Measurements from ENCODE around the gene SPTB.

The SPTB gene

DNA sequence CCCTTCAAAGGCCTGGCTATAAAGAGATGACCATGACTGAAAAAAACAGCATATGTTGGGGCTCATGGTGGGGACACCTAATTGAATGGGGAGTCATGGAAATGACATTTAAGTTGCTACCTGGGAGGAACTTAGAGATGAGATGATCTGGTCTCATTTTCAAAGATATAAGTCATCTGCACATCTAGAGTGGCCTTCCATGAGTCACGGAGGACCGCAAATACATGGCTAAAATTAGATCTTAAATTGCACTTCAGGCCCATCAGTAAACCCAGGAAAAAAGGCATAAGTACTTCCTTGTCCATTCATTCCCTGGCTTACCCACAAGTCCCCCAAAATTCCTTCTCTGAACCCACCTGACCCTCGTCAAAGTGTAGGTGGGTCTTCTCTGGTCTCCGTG, 53.4 kb downstream of the SPTB start:
- Histone ChIP-seq H3K4me2 (no peak overlapping the region), H3K4me3 (no peak overlapping the region), H3K36me3 (no peaks in the 10 kb centered on the region), H3K4me1 (peaks cover 30% of the 10 kb centered on the region), H3K9ac (no peak overlapping the region), H3K27ac (no peak overlapping the region), H4K20me1 (no peaks in the 10 kb centered on the region), H3K9me3 (no peaks in the 10 kb centered on the region), H3K27me3 (no peaks in the 10 kb centered on the region)
- TF ChIP-seq Cebpa-rat (IDR thresholded peaks at IDR 0.05) = no peak

DNA sequence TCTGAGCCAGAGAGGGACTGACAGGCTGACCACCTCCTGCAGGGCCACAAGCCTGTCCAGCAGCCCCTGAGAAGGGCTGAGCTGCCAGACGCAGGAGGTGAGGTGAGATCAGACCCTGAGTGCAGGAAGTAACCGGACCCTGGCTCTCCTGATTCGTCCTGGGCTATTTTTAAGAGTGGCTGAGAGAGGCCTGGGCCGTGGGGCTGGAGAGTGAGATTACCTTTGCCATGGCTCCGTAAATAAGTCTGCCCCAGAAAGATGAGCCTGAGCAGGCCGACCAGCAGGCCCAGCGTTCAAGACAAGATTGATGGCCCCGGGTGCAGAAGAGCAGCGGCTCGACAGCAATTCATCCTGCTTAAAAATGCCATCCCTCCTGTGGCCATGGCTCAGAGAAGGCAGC, 54.2 kb downstream of the SPTB start:
- Histone ChIP-seq H3K27ac (no peak overlapping the region), H3K4me3 (no peak overlapping the region), H3K4me2 (no peak overlapping the region), H3K4me1 (peaks cover 33% of the 10 kb centered on the region), H4K20me1 (no peaks in the 10 kb centered on the region), H3K9me3 (no peaks in the 10 kb centered on the region), H3K27me3 (no peaks in the 10 kb centered on the region), H3K9ac (no peak overlapping the region), H3K36me3 (no peaks in the 10 kb centered on the region)
- TF ChIP-seq Cebpa-rat (IDR thresholded peaks at IDR 0.05) = no peak

DNA sequence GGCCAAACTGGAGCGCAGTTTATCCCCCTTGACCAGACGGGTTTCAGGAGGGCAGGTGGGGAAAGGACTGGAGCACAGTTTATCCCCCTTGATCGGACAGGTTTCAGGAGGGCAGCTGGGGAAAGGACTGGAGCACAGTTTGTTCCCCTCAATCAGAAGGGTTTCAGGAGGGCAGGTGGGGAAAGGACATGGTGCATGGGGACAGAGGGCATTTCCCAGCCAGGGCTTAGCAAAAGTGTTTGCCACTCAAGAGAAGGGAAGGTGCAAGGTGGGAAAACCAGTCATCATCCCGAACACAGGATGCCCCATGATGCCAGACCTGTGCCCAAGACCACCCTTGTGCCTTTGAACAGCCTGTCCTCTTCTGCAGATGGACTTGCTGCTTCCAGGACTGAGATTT, 54.7 kb downstream of the SPTB start:
- H3K9me3 ChIP-seq = no peaks in the 10 kb centered on the region

DNA sequence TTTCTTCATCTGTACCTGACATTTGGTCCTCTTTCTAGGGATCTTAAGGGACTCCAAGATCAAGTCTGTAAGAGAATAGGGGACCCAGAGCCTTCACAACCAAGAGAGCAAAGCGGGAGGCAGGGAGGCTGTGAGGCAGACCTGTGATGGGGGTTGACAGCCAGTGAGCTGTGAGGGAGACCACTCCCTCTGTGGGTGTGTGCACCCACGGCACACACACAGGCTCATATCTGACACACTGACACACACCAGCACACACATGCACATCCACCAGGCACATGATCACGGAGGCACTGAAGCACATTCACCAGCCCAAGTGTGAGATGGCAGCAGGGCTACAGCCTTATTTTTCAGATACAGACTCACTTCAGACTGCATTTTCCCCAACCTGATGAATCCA, 55.2 kb downstream of the SPTB start:
- Histone ChIP-seq H3K4me3 (no peak overlapping the region), H3K27me3 (no peaks in the 10 kb centered on the region), H3K4me2 (no peak overlapping the region), H3K36me3 (no peaks in the 10 kb centered on the region), H3K9ac (no peak overlapping the region), H4K20me1 (no peaks in the 10 kb centered on the region), H3K4me1 (peaks cover 41% of the 10 kb centered on the region), H3K27ac (no peak overlapping the region), H3K9me3 (no peaks in the 10 kb centered on the region)
- TF ChIP-seq Cebpa-rat (IDR thresholded peaks at IDR 0.05) = no peak

More for the DNA sequence above, 54.7 kb downstream of the SPTB start:
- Histone ChIP-seq H3K4me3 (no peak overlapping the region), H3K36me3 (no peaks in the 10 kb centered on the region), H3K9ac (no peak overlapping the region), H3K4me1 (peaks cover 38% of the 10 kb centered on the region), H4K20me1 (no peaks in the 10 kb centered on the region), H3K4me2 (no peak overlapping the region), H3K27ac (no peak overlapping the region), H3K27me3 (no peaks in the 10 kb centered on the region)
- TF ChIP-seq Cebpa-rat (IDR thresholded peaks at IDR 0.05) = no peak

DNA sequence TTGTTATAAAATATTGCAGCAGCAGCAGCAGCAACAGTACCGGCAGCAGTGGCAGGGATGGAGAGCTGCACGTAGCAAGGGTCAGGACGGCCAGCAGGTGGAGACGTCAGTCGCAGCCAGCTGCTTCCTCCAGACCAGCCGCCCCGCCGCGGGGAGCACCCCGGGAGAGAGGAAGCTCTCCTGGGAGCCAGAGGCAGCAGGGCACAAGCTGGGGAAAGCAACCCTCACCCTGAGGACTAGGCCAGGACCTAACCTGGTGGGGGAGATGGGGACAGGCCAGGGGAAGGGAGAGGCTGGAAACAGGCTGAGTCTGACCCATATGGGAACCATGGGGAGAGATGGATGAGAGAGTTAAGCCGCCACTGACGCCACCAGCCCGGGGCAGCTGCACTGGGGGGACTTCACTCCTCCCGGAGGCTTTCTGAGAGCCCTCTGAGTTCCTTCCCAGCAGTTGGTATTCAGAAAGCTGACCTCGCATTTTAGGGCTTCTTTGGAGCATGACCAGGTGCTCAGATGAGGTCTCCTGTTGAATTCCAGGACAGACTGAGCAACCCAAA, 56.3 kb downstream of the SPTB start:
- Histone ChIP-seq H3K9ac (peak overlapping the region; percentile 16; the same call in 1 of the 2 replicates), H3K27me3 (no peaks in the 10 kb centered on the region), H3K4me1 (peaks cover 42% of the 10 kb centered on the region), H3K4me3 (no peak overlapping the region), H3K4me2 (peak overlapping the region; percentile 72), H3K36me3 (no peaks in the 10 kb centered on the region), H3K9me3 (no peaks in the 10 kb centered on the region), H4K20me1 (no peaks in the 10 kb centered on the region), H3K27ac (no peak overlapping the region)
- no peak for TF ChIP-seq Cebpa-rat (IDR thresholded peaks at IDR 0.05)

DNA sequence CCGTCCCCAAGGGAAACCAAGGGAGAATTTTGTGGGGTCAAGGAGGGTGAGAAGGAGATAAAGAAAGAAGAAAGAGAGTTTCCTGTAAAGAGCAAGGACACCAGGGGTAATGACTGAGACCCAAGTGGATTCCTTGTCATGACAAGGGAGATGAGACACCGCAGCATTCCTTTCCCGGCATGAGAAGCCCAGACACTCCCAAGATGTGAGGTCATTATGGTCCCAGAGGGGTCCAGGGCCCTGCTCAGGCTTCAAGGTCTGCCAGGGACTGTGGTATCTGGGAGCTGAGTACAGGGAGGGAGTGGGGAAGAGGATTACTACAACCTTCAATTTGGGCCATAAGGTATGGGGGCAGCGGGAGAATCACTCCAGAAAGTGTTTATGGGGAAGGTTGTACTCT, 58.1 kb downstream of the SPTB start:
- no peak overlapping the region for H3K9ac ChIP-seq
- no peaks in the 10 kb centered on the region for H3K27me3 ChIP-seq
- H3K4me3 ChIP-seq = no peak overlapping the region
- H3K27ac ChIP-seq = no peak overlapping the region
- H4K20me1 ChIP-seq = no peaks in the 10 kb centered on the region
- peaks cover 56% of the 10 kb centered on the region for H3K4me1 ChIP-seq
- TF ChIP-seq Cebpa-rat (IDR thresholded peaks at IDR 0.05) = no peak
- H3K4me2 ChIP-seq = no peak overlapping the region; the same call in 1 of the 2 replicates
- H3K36me3 ChIP-seq = no peaks in the 10 kb centered on the region
- H3K9me3 ChIP-seq = no peaks in the 10 kb centered on the region

DNA sequence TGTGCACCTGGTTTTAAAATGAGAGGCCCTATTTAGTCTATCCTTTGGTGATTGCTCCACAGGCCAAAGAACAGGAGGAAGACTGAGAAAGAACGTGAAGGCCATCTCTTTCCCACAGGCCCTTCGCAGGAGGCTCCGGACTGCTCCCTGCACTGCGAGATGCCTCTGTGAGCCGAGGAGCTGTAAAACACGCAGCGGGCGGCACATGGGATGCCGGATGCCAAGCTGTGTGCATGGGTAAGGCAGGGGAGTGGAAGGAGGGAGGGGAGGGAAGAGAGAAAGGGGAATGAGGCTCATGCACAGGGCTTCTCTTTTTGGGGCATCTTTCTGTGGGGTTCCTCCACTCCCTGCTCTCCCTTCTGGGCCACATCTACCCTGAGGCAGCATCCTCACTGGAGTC, 61.6 kb downstream of the SPTB start:
- peaks cover 50% of the 10 kb centered on the region for H3K4me1 ChIP-seq
- H4K20me1 ChIP-seq = no peaks in the 10 kb centered on the region
- H3K27ac ChIP-seq = no peak overlapping the region
- H3K27me3 ChIP-seq = no peaks in the 10 kb centered on the region
- peak overlapping the region; percentile 37; the same call in 1 of the 2 replicates for H3K4me2 ChIP-seq
- no peak overlapping the region for H3K9ac ChIP-seq
- no peaks in the 10 kb centered on the region for H3K36me3 ChIP-seq
- no peak for TF ChIP-seq Cebpa-rat (IDR thresholded peaks at IDR 0.05)
- H3K4me3 ChIP-seq = no peak overlapping the region
- H3K9me3 ChIP-seq = no peaks in the 10 kb centered on the region

DNA sequence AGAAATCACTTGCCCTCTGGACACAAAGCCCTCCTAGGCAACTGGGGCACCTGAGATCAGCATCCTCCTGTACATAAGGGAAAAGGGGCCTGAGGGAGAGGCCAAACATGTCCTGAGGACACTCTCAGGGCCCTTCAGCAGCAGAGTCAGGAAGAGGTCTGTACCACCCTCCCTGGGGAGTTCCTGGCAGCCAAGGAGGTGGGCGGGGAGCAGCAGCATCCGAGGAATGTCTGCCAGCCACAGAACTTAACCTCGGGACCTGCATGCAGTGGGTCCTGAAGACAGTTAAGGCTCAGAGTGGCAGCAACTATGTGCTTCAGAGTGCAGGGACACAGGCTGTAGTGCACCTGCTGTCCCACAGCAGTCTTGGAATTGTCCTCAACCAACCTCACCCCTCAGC, 62.1 kb downstream of the SPTB start:
- no peak overlapping the region for H3K27ac ChIP-seq
- no peak overlapping the region for H3K4me3 ChIP-seq
- H3K9ac ChIP-seq = no peak overlapping the region
- H3K4me1 ChIP-seq = peaks cover 50% of the 10 kb centered on the region
- H3K36me3 ChIP-seq = no peaks in the 10 kb centered on the region
- no peaks in the 10 kb centered on the region for H4K20me1 ChIP-seq
- H3K27me3 ChIP-seq = no peaks in the 10 kb centered on the region
- TF ChIP-seq Cebpa-rat (IDR thresholded peaks at IDR 0.05) = no peak
- no peaks in the 10 kb centered on the region for H3K9me3 ChIP-seq
- H3K4me2 ChIP-seq = peak overlapping the region; percentile 37

DNA sequence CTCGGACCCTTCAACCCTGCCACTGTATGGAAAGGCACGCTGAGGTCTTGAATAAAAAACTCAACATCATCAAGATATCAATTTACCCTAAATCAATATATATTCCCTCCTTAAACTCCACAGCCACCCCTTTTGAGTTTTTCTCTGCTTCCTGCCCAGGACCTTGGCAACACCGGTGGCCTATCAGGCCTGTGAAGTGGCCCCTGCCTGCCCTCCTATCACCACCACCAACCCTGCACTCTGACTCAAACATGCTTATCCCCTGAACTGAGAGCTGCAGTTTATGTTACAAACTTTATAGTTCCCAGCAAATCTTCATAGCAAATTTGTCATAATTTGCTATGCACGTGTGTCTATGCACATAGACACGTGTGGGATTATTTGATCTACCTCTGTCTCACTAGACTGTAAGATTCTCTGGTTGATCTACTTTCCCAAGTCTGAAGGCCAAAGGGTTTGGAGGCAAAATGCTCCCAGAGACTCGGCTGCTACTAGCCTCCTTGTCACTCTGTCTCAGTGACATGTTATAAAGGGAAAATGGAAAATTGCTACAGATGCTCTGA, 63.4 kb downstream of the SPTB start:
- Histone ChIP-seq H3K4me3 (no peak overlapping the region), H3K4me2 (no peak overlapping the region), H3K4me1 (peaks cover 43% of the 10 kb centered on the region), H3K27me3 (no peaks in the 10 kb centered on the region), H4K20me1 (no peaks in the 10 kb centered on the region), H3K36me3 (no peaks in the 10 kb centered on the region), H3K27ac (no peak overlapping the region), H3K9me3 (no peaks in the 10 kb centered on the region), H3K9ac (no peak overlapping the region)
- TF ChIP-seq Cebpa-rat (IDR thresholded peaks at IDR 0.05) = no peak

DNA sequence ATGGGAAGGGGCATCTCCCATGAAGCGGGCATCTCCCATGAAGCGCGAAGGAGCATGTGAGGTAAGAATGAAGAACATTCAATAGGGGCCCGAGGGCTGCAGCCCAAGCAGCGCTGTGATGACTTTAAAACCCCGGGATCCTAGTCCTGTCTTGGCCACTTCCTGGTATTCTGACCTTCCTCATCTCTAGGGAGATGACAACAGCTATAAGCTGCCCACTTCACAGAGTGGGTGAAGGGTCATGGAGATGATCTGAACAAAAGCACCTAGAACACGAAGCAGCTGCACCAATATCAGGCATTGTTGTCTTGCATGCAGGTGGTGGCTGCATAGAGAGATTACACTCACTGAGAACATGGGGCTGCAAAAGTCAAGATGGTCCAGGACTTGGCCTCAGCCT, 64.5 kb downstream of the SPTB start:
- no peak overlapping the region for H3K9ac ChIP-seq
- no peak overlapping the region for H3K4me2 ChIP-seq
- H3K4me3 ChIP-seq = no peak overlapping the region
- no peaks in the 10 kb centered on the region for H4K20me1 ChIP-seq
- H3K9me3 ChIP-seq = no peaks in the 10 kb centered on the region
- H3K36me3 ChIP-seq = no peaks in the 10 kb centered on the region
- peaks cover 33% of the 10 kb centered on the region for H3K4me1 ChIP-seq
- H3K27ac ChIP-seq = no peak overlapping the region
- TF ChIP-seq Cebpa-rat (IDR thresholded peaks at IDR 0.05) = no peak
- H3K27me3 ChIP-seq = no peaks in the 10 kb centered on the region

DNA sequence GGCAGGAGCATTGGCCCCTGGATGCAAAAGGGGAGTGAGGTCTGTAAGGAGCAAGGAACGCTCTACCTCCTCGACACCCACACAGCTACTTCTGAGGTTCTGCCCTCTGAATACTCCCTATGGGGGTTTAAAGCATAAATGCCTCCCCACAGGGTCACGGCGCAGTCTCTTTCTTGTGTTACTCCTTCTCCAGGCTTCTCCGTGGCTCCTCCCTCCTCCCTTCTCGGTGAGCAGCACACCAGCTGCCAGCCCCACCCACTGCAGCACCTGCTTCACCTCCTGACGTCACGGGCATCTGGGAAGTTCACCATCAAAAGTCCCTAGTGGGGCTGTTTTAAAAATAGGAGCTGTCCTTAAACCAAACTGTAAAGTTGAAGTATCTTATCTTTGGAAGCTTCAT, 67.3 kb downstream of the SPTB start:
- TF ChIP-seq Cebpa-rat (IDR thresholded peaks at IDR 0.05) = no peak
- peak overlapping the region; percentile 56 for H3K4me2 ChIP-seq
- H3K27ac ChIP-seq = no peak overlapping the region
- no peaks in the 10 kb centered on the region for H3K9me3 ChIP-seq
- H3K36me3 ChIP-seq = no peaks in the 10 kb centered on the region
- no peak overlapping the region for H3K9ac ChIP-seq
- no peak overlapping the region for H3K4me3 ChIP-seq
- H3K4me1 ChIP-seq = peaks cover 20% of the 10 kb centered on the region
- H4K20me1 ChIP-seq = no peaks in the 10 kb centered on the region
- H3K27me3 ChIP-seq = no peaks in the 10 kb centered on the region

Measured in BLaER1 (cell line).